Neural cell (in vitro differentiated cells): ENCODE data around the gene WIZ. TPM values are rescaled to one million over a fixed set of nuclear protein-coding genes. Genes with fewer than 3 reads are reported as not detected.

Source experiments
- polyA plus RNA-seq: library from polyadenylated mRNA; depleted of rRNA; stranded (reverse); fragments of >200 nt; gene quantifications from 2 replicates; pipeline ENCODE4 v1.2.3, GENCODE V29; 2014
- small RNA-seq, 3 experiments: library from RNA; depleted of rRNA; stranded (forward); fragments of <200 nt; gene quantifications; one replicate each; pipeline ENCODE3, GENCODE V24; 2012

Gene WIZ
- polyA plus RNA-seq, 1 donor from 2014 or later, result 13.0 TPM

Small RNA genes lying within 50 kb of the gene (small RNA-seq; reads per million reads assigned to genes)
- 0 reads per million in 3 experiments for gene MIR1470

Other genes starting within 250 kb of the WIZ start
- 0.21 and 0.34 TPM in 2 replicates for gene NOTCH3, start 249.0 kb downstream of the WIZ start, polyA plus RNA-seq
- gene EPHX3, start 217.5 kb downstream of the WIZ start, polyA plus RNA-seq, result not detected in 2 replicates
- gene BRD4, start 117.4 kb downstream of the WIZ start, polyA plus RNA-seq, result 3.6 and 5.8 TPM in 2 replicates
- gene AKAP8, start 70.2 kb downstream of the WIZ start, polyA plus RNA-seq, result 22.7 and 25.4 TPM in 2 replicates
- gene AKAP8L, start 31.0 kb downstream of the WIZ start, polyA plus RNA-seq, result 280 and 281 TPM in 2 replicates
- gene RASAL3, start 14.6 kb upstream of the WIZ start, polyA plus RNA-seq, result 1.1 TPM in 1 of 2 replicates, not detected in the other
- gene PGLYRP2, start 29.5 kb upstream of the WIZ start, polyA plus RNA-seq, result not detected in 2 replicates
- not detected in 2 replicates for gene CYP4F22, start 58.6 kb upstream of the WIZ start, polyA plus RNA-seq
- gene CYP4F8, start 165.3 kb upstream of the WIZ start, polyA plus RNA-seq, result not detected in 2 replicates
- not detected in 2 replicates for gene CYP4F3, start 190.9 kb upstream of the WIZ start, polyA plus RNA-seq
- not detected in 2 replicates for gene CYP4F12, start 223.1 kb upstream of the WIZ start, polyA plus RNA-seq